Hepatocyte (in vitro differentiated cells): ENCODE results near the gene DNM3. TPM values are rescaled to one million over a fixed set of nuclear protein-coding genes. Genes with fewer than 3 reads are reported as not detected.

ENCODE experiments used
- DNase-seq: peaks from one replicate; pipeline ENCODE4 v3.0.0-alpha.2; 2016; ENCODE audit warnings: low spot score
- H2AFZ ChIP-seq: fragments of 200-600 bp; sonication (generic); 2 replicates; pipeline ENCODE4 v1.6.0; 2016; ENCODE audit warnings: antibody characterized with exemption, mild to moderate bottlenecking
- H3K27ac ChIP-seq: fragments of 200-600 bp; sonication (generic); 2 replicates; pipeline ENCODE4 v1.5.1; 2016; ENCODE audit warnings: mild to moderate bottlenecking
- H3K27me3 ChIP-seq: fragments of 200-600 bp; sonication (generic); 2 replicates; pipeline ENCODE4 v1.6.1; 2016
- H3K36me3 ChIP-seq: fragments of 200-600 bp; sonication (generic); replicated peaks from 2 replicates; pipeline ENCODE4 v1.5.1; 2016; ENCODE audit warnings: low read depth; ENCODE audit not compliant: insufficient read depth
- H3K4me1 ChIP-seq: fragments of 200-600 bp; sonication (generic); 2 replicates; pipeline ENCODE4 v1.5.1; 2016; ENCODE audit warnings: mild to moderate bottlenecking, moderate library complexity; ENCODE audit not compliant: insufficient read depth
- H3K4me2 ChIP-seq: fragments of 200-600 bp; sonication (generic); 2 replicates; pipeline ENCODE4 v1.6.0; 2016
- H3K4me3 ChIP-seq: fragments of 200-600 bp; sonication (generic); 2 replicates; pipeline ENCODE4 v1.5.1; 2016; ENCODE audit warnings: mild to moderate bottlenecking
- H3K79me2 ChIP-seq: fragments of 200-600 bp; sonication (generic); 2 replicates; pipeline ENCODE4 v1.6.0; 2017; ENCODE audit warnings: mild to moderate bottlenecking
- H3K9me2 ChIP-seq: fragments of 200-600 bp; sonication (generic); replicated peaks from 2 replicates; pipeline ENCODE4 v1.6.0; 2017; ENCODE audit warnings: mild to moderate bottlenecking; ENCODE audit not compliant: insufficient read depth
- H3K9me3 ChIP-seq: fragments of 200-600 bp; sonication (generic); 2 replicates; pipeline ENCODE4 v1.5.1; 2016; ENCODE audit warnings: low read depth, mild to moderate bottlenecking
- H4K20me1 ChIP-seq: fragments of 200-600 bp; sonication (generic); 2 replicates; pipeline ENCODE4 v1.6.0; 2016; ENCODE audit warnings: mild to moderate bottlenecking; ENCODE audit not compliant: insufficient read depth, poor library complexity, severe bottlenecking
- CTCF ChIP-seq: fragments of 200-600 bp; sonication (generic); IDR thresholded peaks from 2 replicates; pipeline ENCODE4 v1.5.1; 2016; ENCODE audit warnings: antibody characterized with exemption, mild to moderate bottlenecking; ENCODE audit not compliant: poor library complexity
- EZH2 ChIP-seq: fragments of 200-600 bp; sonication (generic); IDR thresholded peaks from 2 replicates; pipeline ENCODE4 v1.6.1; 2016; ENCODE audit warnings: antibody characterized with exemption, mild to moderate bottlenecking, borderline replicate concordance
- EZH2phosphoT487 ChIP-seq: fragments of 200-600 bp; sonication (generic); IDR thresholded peaks from one replicate; pipeline ENCODE4 v1.6.1; 2018; ENCODE audit warnings: antibody characterized with exemption, mild to moderate bottlenecking, low read depth, moderate library complexity; ENCODE audit not compliant: unreplicated experiment, severe bottlenecking
- WGBS: methylation state at CpG from one replicate; pipeline ENCODE4 v1.1.6; 2016; ENCODE audit warnings: low lambda C conversion rate; ENCODE audit errors: missing lambda C conversion rate; 5-methylcytosine and 5-hydroxymethylcytosine counted together
- polyA plus RNA-seq: library from polyadenylated mRNA; unstranded; fragments of >200 nt; fragmentation: Nextera tagmentation; extraction: Ambion mirVana; gene quantifications from 2 replicates; pipeline ENCODE4 v1.2.1, GENCODE V29; 2016
- total RNA-seq: library from RNA; depleted of rRNA; stranded (reverse); fragments of >200 nt; gene quantifications from 2 replicates; pipeline ENCODE4 v1.2.3, GENCODE V29; 2014

Gene DNM3
- total and polyA plus RNA-seq, 2 experiments from 2014 or later = 1.5 TPM; not detected in 1

DNA sequence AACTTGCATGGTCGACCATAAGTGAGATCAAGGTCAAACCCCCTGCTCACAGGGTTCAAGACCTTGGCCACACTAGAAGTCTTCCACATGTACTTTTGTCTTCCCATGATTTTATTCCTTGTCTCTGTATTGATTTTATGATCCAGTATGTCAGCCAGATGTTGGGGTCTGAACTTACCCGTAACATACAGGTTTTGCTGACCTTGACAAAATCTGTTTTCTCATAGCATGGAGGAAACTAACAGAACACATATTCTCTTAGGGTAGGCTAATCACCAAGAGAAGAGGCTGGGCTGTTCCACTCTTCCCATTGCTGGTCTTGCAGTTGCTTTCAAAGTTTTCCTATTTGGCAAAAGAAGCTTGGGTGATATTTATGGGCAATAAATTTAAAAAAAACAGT is 284.0 kb downstream of the DNM3 start:
- Histone ChIP-seq H2AFZ (no peak overlapping the region), H4K20me1 (no peaks in the 10 kb centered on the region), H3K79me2 (no peaks in the 10 kb centered on the region), H3K9me2 (no peaks in the 10 kb centered on the region), H3K4me3 (no peak overlapping the region), H3K9me3 (no peaks in the 10 kb centered on the region), H3K27ac (no peak overlapping the region), H3K4me2 (no peak overlapping the region), H3K36me3 (no peaks in the 10 kb centered on the region), H3K27me3 (no peaks in the 10 kb centered on the region), H3K4me1 (no peaks in the 10 kb centered on the region)
- DNase-seq = no peak
- 57% methylated on average over 2 of the region's 2 CpGs for WGBS
- TF ChIP-seq EZH2 (no peak), CTCF (no peak), EZH2phosphoT487 (no peak)

DNA sequence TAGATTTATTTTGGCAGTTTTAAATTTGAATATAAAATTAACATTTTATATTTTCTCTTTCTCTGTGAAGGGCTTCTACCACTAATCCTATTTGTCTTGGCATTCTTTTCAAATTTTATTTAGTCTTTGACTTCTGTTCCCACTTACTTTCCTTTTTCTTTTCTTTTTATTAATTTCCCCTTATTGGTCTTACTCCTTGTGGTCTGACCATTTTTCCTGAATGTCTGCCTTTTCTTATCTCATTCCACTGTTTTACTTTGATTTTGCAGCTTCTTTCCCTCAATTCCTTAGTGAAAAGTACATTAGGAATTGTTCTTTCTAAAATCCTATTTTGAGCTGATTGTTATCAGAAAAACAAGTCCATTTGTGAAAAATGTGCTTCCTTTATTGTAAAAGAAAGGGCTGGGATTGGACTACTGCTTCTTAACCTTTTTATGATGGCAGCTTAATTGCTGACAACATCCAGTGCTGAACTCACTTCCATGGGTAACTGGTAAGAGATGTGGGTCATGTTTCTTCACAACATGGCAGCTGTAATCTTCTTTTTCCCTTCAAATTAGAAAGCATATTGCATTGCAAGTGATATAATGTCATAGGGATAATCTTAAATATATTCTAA is 284.6 kb downstream of the DNM3 start:
- Histone ChIP-seq H2AFZ (no peak overlapping the region), H3K27ac (no peak overlapping the region), H3K4me3 (no peak overlapping the region), H3K79me2 (no peaks in the 10 kb centered on the region), H3K4me2 (no peak overlapping the region), H4K20me1 (no peaks in the 10 kb centered on the region), H3K36me3 (no peaks in the 10 kb centered on the region), H3K9me3 (no peaks in the 10 kb centered on the region), H3K9me2 (no peaks in the 10 kb centered on the region), H3K4me1 (no peaks in the 10 kb centered on the region), H3K27me3 (no peaks in the 10 kb centered on the region)
- no peak for DNase-seq
- TF ChIP-seq CTCF (no peak), EZH2 (no peak), EZH2phosphoT487 (no peak)

GRCh38 chr1:172132836-172133235 is 291.5 kb downstream of the DNM3 start:
- H3K4me1 ChIP-seq = peaks cover 12% of the 10 kb centered on the region
- no peak overlapping the region for H3K27ac ChIP-seq
- no peaks in the 10 kb centered on the region for H3K79me2 ChIP-seq
- no peak overlapping the region for H3K4me2 ChIP-seq
- WGBS = 97% methylated on average over 1 of the region's 1 CpG
- no peak for DNase-seq
- no peak for TF ChIP-seq EZH2
- TF ChIP-seq CTCF = no peak
- TF ChIP-seq EZH2phosphoT487 = no peak
- no peaks in the 10 kb centered on the region for H3K27me3 ChIP-seq
- H3K4me3 ChIP-seq = no peak overlapping the region
- H4K20me1 ChIP-seq = no peaks in the 10 kb centered on the region
- no peaks in the 10 kb centered on the region for H3K9me2 ChIP-seq
- no peak overlapping the region for H2AFZ ChIP-seq
- no peaks in the 10 kb centered on the region for H3K9me3 ChIP-seq
- no peaks in the 10 kb centered on the region for H3K36me3 ChIP-seq
